IMR-90 (cell line): Measurements from ENCODE around the gene GPC6. TPM values are rescaled to one million over a fixed set of nuclear protein-coding genes. Genes with fewer than 3 reads are reported as not detected.

Experiments
- ATAC-seq: fragments of 200-7000 bp; cut with Tn5 transposase; 2 replicates; pipeline ENCODE4 v1.9.1; 2020; ENCODE audit warnings: low read depth, mild to moderate bottlenecking, moderate library complexity
- BruUV-seq: library from RNA; stranded (reverse); fragments of 400-500 nt; replicated peaks from 2 replicates; lab custom pipeline; 2021; lab: Mats Ljungman, UMichigan
- CTCF ChIA-PET: fragments of 300-600 bp; formaldehyde crosslinking; extraction: SDS; loops from one replicate; lab custom pipeline; 2021; ENCODE audit warnings: antibody characterized with exemption; lab: Yijun Ruan, JAX
- POLR2A ChIA-PET: fragments of 300-600 bp; sonication (Branson Sonifier 250); formaldehyde crosslinking; loops from one replicate; lab custom pipeline; 2022; ENCODE audit warnings: antibody characterized with exemption; ENCODE audit not compliant: unreplicated experiment; lab: Charles Lee
- DNase-seq: peaks from one replicate; pipeline ENCODE4 v3.0.0; 2013
- H2AFZ ChIP-seq: replicated peaks from 2 replicates; pipeline ENCODE3; 2013; ENCODE audit warnings: low read length, mild to moderate bottlenecking; ENCODE audit not compliant: poor library complexity
- H2AK5ac ChIP-seq: 2 replicates; pipeline ENCODE4 v1.6.1; 2013; ENCODE audit warnings: low read depth, low read length, inconsistent platforms
- H2AK9ac ChIP-seq: replicated peaks from 2 replicates; pipeline ENCODE3; 2013; ENCODE audit warnings: mild to moderate bottlenecking, low read depth, low read length, moderate library complexity; ENCODE audit not compliant: poor library complexity
- H2BK120ac ChIP-seq: 2 replicates; pipeline ENCODE4 v1.6.1; 2013; ENCODE audit warnings: low read depth, low read length, inconsistent platforms
- H2BK15ac ChIP-seq: 3 replicates; pipeline ENCODE4 v1.6.1; 2013; ENCODE audit warnings: low read depth, low read length, inconsistent platforms
- H2BK20ac ChIP-seq: 2 replicates; pipeline ENCODE4 v1.6.1; 2013; ENCODE audit warnings: low read depth, mild to moderate bottlenecking, inconsistent platforms, low read length, moderate library complexity
- H2BK5ac ChIP-seq: 2 replicates; pipeline ENCODE4 v1.6.1; 2013; ENCODE audit warnings: mild to moderate bottlenecking, low read depth, low read length, inconsistent platforms; ENCODE audit not compliant: poor library complexity, severe bottlenecking
- H3K14ac ChIP-seq: replicated peaks from 2 replicates; pipeline ENCODE4 v1.6.1; 2013; ENCODE audit warnings: low read depth, low read length, inconsistent platforms
- H3K18ac ChIP-seq: 2 replicates; pipeline ENCODE4 v1.6.1; 2013; ENCODE audit warnings: low read depth, low read length, control low read depth
- H3K23ac ChIP-seq: 2 replicates; pipeline ENCODE4 v1.6.1; 2013; ENCODE audit warnings: low read depth, low read length, inconsistent platforms
- H3K27ac ChIP-seq: 2 replicates; pipeline ENCODE4 v1.5.1; 2013; ENCODE audit warnings: mild to moderate bottlenecking, control low read depth, low read length; ENCODE audit not compliant: insufficient read depth
- H3K27me3 ChIP-seq: 2 replicates; pipeline ENCODE4 v1.6.1; 2013; ENCODE audit warnings: low read length; ENCODE audit not compliant: control insufficient read depth, insufficient read depth
- H3K36me3 ChIP-seq: 2 replicates; pipeline ENCODE4 v1.6.1; 2013; ENCODE audit warnings: low read length, mixed read lengths; ENCODE audit not compliant: control insufficient read depth, insufficient read depth
- H3K4ac ChIP-seq: 2 replicates; pipeline ENCODE4 v1.6.1; 2013; ENCODE audit warnings: low read depth, low read length, inconsistent platforms
- H3K4me1 ChIP-seq: 2 replicates; pipeline ENCODE4 v1.6.1; 2013; ENCODE audit warnings: low read length, mixed read lengths; ENCODE audit not compliant: control insufficient read depth, insufficient read depth
- H3K4me2 ChIP-seq: 2 replicates; pipeline ENCODE4 v1.6.1; 2013; ENCODE audit warnings: low read depth, mild to moderate bottlenecking, control low read depth, low read length, moderate library complexity
- H3K4me3 ChIP-seq: 2 replicates; pipeline ENCODE4 v1.5.1; 2013; ENCODE audit warnings: low read depth, mild to moderate bottlenecking, control low read depth, low read length, moderate library complexity; ENCODE audit not compliant: insufficient read depth
- H3K56ac ChIP-seq: 2 replicates; pipeline ENCODE4 v1.6.1; 2013; ENCODE audit warnings: low read length, inconsistent platforms; ENCODE audit not compliant: insufficient read depth; ENCODE audit errors: extremely low read depth
- H3K79me1 ChIP-seq, 2 experiments: 2 replicates each; pipeline ENCODE4 v1.6.1; 2013; ENCODE audit warnings: low read length in 2 of 2, inconsistent platforms in 1 of 2, low read depth in 1 of 2
- H3K9ac ChIP-seq: 2 replicates; pipeline ENCODE4 v1.6.1; 2013; ENCODE audit warnings: low read depth, low read length, control low read depth
- H3K9me1 ChIP-seq: 2 replicates; pipeline ENCODE4 v1.6.1; 2013; ENCODE audit warnings: low read length, inconsistent platforms; ENCODE audit not compliant: insufficient read depth
- H3K9me3 ChIP-seq: 2 replicates; pipeline ENCODE4 v1.6.1; 2013; ENCODE audit warnings: low read length; ENCODE audit not compliant: control insufficient read depth, insufficient read depth
- H4K20me1 ChIP-seq: 2 replicates; pipeline ENCODE4 v1.6.1; 2013; ENCODE audit warnings: low read length, inconsistent platforms; ENCODE audit not compliant: insufficient read depth
- H4K5ac ChIP-seq: 2 replicates; pipeline ENCODE4 v1.6.1; 2013; ENCODE audit warnings: mild to moderate bottlenecking, low read depth, low read length, control low read depth
- H4K8ac ChIP-seq, 2 experiments: 2 replicates each; pipeline ENCODE4 v1.6.1; 2013; ENCODE audit warnings: low read depth in 2 of 2, low read length in 2 of 2, control low read depth in 1 of 2, inconsistent platforms in 1 of 2
- H4K91ac ChIP-seq: 2 replicates; pipeline ENCODE4 v1.6.1; 2013; ENCODE audit warnings: low read depth, low read length, inconsistent platforms; ENCODE audit not compliant: insufficient read depth
- CEBPB ChIP-seq: IDR thresholded peaks from 2 replicates; pipeline ENCODE4 v1.6.1; 2012; ENCODE audit warnings: low read depth, low read length, improper control_type of control experiment
- CTCF ChIP-seq: conservative IDR thresholded peaks from 2 replicates; pipeline ENCODE4 v1.5.1; 2012; ENCODE audit warnings: mild to moderate bottlenecking, low read depth, low read length, improper control_type of control experiment
- MAFK ChIP-seq: IDR thresholded peaks from 2 replicates; pipeline ENCODE4 v1.6.1; 2012; ENCODE audit warnings: low read depth, low read length, improper control_type of control experiment
- POLR2A ChIP-seq: IDR thresholded peaks from 2 replicates; pipeline ENCODE4 v1.6.1; 2012; ENCODE audit warnings: mild to moderate bottlenecking, low read depth, low read length
- RAD21 ChIP-seq: IDR thresholded peaks from 2 replicates; pipeline ENCODE4 v1.6.1; 2012; ENCODE audit warnings: low read length, improper control_type of control experiment
- RCOR1 ChIP-seq: IDR thresholded peaks from 2 replicates; pipeline ENCODE4 v1.6.1; 2012; ENCODE audit warnings: mild to moderate bottlenecking, low read length, improper control_type of control experiment; ENCODE audit not compliant: insufficient replicate concordance
- RFX5 ChIP-seq: IDR thresholded peaks from 2 replicates; pipeline ENCODE4 v1.8.0; 2012; ENCODE audit warnings: low read depth, mild to moderate bottlenecking, low read length, moderate library complexity
- dilution Hi-C: fragments of 300-500 bp; cut with HindIII; formaldehyde crosslinking; loops from one replicate; pipeline ENCODE4 v1.14.3; 2018; ENCODE audit warnings: low sequenced_read_pairs; ENCODE audit not compliant: unreplicated experiment
- in situ Hi-C: fragments of 300-500 bp; cut with MboI; formaldehyde crosslinking; loops from 3 replicates; pipeline ENCODE4 v1.14.3; 2019; ENCODE audit warnings: low sequenced_read_pairs, inconsistent platforms, mixed read lengths
- intact Hi-C: fragments of 100-400 bp; cut with micrococcal nuclease; formaldehyde crosslinking; loops from 2 replicates; pipeline ENCODE4 v1.10.0; 2022
- polyA plus RNA-seq, 3 experiments: library from polyadenylated mRNA; depleted of rRNA; stranded (reverse); fragments of >200 nt; gene quantifications; 2 replicates each; pipeline ENCODE4 v1.2.3, GENCODE V29; 2012; ENCODE audit warnings: low replicate concordance in 1 of 3
- total RNA-seq: library from RNA; depleted of rRNA; stranded (reverse); fragments of >200 nt; gene quantifications from 2 replicates; pipeline ENCODE4 v1.2.3, GENCODE V29; 2012

The GPC6 gene
- total and polyA plus RNA-seq, 2 of the 4 experiments (the other 2 are of a cell fraction) = 14.9 to 39.4 TPM

GRCh38 chr13:93517658-93518057 is 291.1 kb downstream of the GPC6 start:
- H2BK120ac ChIP-seq = no peak overlapping the region
- H3K4me1 ChIP-seq = no peaks in the 10 kb centered on the region; the same call in 1 of the 2 replicates
- no TSS peak for BruUV-seq
- in situ Hi-C loops (no loop called here), dilution Hi-C loops (no loop called here), intact Hi-C loops (no loop called here)
- H3K36me3 ChIP-seq = no peaks in the 10 kb centered on the region
- no peak overlapping the region for H2AFZ ChIP-seq
- H4K20me1 ChIP-seq = no peaks in the 10 kb centered on the region
- H3K56ac ChIP-seq = no peak overlapping the region
- POLR2A ChIA-PET = no interaction called here
- H3K9me3 ChIP-seq = no peaks in the 10 kb centered on the region
- no peaks in the 10 kb centered on the region for H3K9me1 ChIP-seq
- H4K91ac ChIP-seq = no peak overlapping the region
- no peak overlapping the region for H2BK5ac ChIP-seq
- H2BK15ac ChIP-seq = no peak overlapping the region
- H3K9ac ChIP-seq = no peak overlapping the region
- H3K4me3 ChIP-seq = no peak overlapping the region
- H3K18ac ChIP-seq = no peak overlapping the region
- no peak overlapping the region for H3K4me2 ChIP-seq
- H4K5ac ChIP-seq = no peak overlapping the region
- no peak overlapping the region for H2AK5ac ChIP-seq
- no peak overlapping the region for H2BK20ac ChIP-seq
- no peak overlapping the region for H3K27ac ChIP-seq
- DNase-seq (no peak), ATAC-seq (no peak)
- CTCF ChIA-PET = no interaction called here
- no peak overlapping the region for H3K14ac ChIP-seq
- no peak overlapping the region for H4K8ac ChIP-seq
- H3K27me3 ChIP-seq = no peaks in the 10 kb centered on the region
- H3K4ac ChIP-seq = no peak overlapping the region
- H2AK9ac ChIP-seq = no peak overlapping the region
- no peak overlapping the region for H3K23ac ChIP-seq
- TF ChIP-seq CEBPB (no peak), RAD21 (no peak), CTCF (no peak), MAFK (peak; percentile 88), RFX5 (no peak), RCOR1 (no peak), POLR2A (no peak)
- H3K79me1 ChIP-seq = no peaks in the 10 kb centered on the region
